GM10266 (cell line): Measurements from ENCODE around the gene SETDB2.

Experiments used
- DNase-seq: peaks from one replicate; pipeline ENCODE4 v3.0.0; 2012; ENCODE audit errors: extremely low spot score
- CTCF ChIP-seq: IDR thresholded peaks from 2 replicates; pipeline ENCODE4 v1.5.1; 2012; ENCODE audit warnings: mild to moderate bottlenecking, low read depth; ENCODE audit not compliant: control insufficient read depth, insufficient read depth; ENCODE audit errors: missing control alignments

Gene SETDB2

DNA sequence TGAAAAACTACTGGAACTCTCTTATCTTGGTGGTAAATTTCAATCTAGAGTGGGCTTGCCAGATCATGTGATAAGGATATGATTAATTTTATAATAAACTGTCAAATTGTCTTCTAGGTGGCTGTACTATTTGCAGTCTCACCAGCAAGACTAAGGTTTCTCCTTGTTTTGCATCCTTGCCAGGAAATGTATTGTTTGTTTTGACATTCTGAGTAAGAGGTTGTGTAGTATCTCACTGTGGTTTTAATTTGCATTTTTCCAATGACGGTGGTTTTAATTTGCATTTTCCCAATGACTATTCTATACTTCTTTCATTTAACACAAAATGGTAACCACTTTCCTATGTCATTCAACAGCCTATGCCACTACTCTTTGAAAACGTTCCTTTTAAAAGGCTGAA, 2.2 kb upstream of the SETDB2 start:
- TF ChIP-seq CTCF = no peak
- no peak for DNase-seq

GRCh38 chr13:49443357-49443703, 744 bp upstream of the SETDB2 start:
- peak; percentile 25 for DNase-seq
- no peak for TF ChIP-seq CTCF

DNA sequence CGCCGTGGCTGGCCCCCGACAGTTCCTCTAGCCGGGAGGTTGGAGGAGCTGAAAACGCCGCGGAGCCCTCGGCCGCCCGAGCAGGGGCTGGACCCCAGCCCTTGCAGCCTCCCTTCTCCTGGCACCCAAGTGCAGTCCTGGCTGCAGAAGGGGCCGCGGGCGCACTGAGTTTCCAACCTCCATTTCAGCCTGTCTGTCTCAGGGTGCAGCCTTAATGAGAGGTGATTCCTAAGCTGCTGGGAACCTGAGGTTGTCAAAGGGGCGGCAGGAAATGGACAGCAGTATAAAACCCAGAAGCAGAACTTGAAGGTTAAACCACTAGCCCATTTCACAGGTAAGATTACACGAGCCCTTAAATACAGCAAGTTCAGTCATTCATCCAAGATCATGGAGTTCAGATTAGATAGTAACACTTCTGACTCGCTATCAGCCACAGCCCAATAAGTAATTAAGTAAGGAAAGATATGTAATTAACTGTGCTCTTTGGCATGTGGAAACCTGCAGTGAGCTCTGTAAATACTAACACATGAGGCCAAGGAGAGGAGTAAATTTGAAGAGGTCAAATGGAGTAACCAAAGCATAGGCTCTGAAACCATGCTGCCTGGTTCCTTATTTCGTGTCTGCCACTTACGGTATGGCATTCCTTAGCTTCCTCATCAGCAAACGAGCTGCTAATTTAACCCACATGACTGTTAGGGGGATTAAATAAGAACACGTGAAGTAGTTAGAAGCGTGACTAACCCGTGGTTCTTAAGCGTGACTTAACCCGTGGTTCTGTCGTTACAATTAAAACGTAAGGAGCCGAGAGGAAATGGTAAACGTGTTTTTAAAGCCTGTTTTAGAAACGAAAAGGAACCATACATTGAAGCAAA, 686 bp downstream of the SETDB2 start:
- peak; percentile 8 for DNase-seq
- no peak for TF ChIP-seq CTCF

- no peak for DNase-seq
- TF ChIP-seq CTCF = no peak
Observed at GRCh38 chr13:49446473-49446872, 2.4 kb downstream of the SETDB2 start.

DNA sequence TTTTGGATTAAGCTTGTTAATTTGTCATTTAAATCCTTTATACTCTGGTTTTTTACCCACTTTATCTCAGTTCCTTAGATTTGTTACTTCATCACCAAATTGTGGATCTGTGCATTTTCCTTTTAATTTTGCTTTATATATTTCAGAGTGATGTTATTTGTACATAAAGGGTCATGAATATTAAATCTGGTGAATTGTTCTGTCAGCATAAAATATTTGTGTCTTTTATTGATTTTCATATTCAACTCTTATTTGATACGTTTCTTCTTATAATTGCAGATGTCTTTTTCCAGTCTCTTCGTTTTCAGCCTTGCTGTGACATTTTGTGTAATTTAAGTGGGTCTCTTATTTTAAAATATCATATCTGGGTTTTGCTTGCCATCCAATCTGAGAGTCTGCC, 4.7 kb downstream of the SETDB2 start:
- DNase-seq = no peak

DNA sequence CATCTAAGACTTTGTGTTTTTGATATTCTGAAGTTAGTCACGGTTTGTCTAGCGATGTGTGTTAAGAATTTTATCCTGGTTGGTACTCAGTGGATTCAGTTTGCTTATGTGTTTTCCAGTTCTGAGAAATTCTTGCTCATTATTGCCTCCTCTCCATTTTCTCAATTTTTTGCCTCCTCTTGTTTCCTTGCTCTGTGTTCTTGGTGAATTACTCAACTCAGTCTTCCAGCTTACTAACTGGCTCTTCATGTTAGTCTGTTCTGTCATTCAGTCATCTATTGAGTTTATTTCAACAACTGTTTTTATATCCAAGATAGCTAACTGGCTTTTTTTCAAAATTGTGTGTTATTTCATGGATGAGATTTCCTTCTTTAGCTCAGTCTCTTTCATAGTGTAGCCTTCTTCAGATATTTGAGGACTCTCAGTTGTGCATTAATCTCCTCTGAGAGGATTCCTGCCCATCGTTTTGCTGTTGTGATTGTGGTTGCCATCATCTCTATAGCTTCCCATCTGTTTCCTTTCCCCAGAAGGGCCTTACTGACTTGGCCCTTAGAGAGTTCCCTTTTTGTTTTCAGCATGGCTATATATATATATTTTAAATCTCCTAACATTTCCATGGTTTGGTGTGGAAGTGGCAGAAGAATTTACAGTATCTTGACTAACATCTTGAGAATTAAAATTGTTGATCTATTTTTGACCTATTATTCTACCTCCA, 6.2 kb downstream of the SETDB2 start:
- no peak for TF ChIP-seq CTCF
- DNase-seq = no peak

More for the DNA sequence above, 4.7 kb downstream of the SETDB2 start:
- TF ChIP-seq CTCF = no peak
